WTC11 (cell line): Measurements from ENCODE around the gene SPATA22.

Experiments
- CTCF ChIP-seq: fragments of 200-600 bp; IDR thresholded peaks from 2 replicates; pipeline ENCODE4 v1.8.0; 2022; ENCODE audit warnings: antibody characterized with exemption
- E2F4 ChIP-seq: sonication (generic); formaldehyde crosslinking; IDR thresholded peaks from 2 replicates; pipeline ENCODE4 v1.8.1; 2022; ENCODE audit warnings: low read depth, mild to moderate bottlenecking, moderate library complexity, missing genetic modification reagents, borderline replicate concordance
- FOXP4 ChIP-seq: sonication (generic); formaldehyde crosslinking; IDR thresholded peaks from 2 replicates; pipeline ENCODE4 v1.8.0; 2022; ENCODE audit warnings: mild to moderate bottlenecking, missing genetic modification reagents
- IRF2 ChIP-seq: sonication (generic); formaldehyde crosslinking; IDR thresholded peaks from 2 replicates; pipeline ENCODE4 v1.8.0; 2022; ENCODE audit warnings: low read depth, missing genetic modification reagents, borderline replicate concordance
- MAX ChIP-seq: sonication (generic); formaldehyde crosslinking; IDR thresholded peaks from 2 replicates; pipeline ENCODE4 v1.8.0; 2022; ENCODE audit warnings: mild to moderate bottlenecking, missing genetic modification reagents
- NR1H2 ChIP-seq: sonication (generic); formaldehyde crosslinking; IDR thresholded peaks from 2 replicates; pipeline ENCODE4 v1.9.0; 2021; ENCODE audit warnings: mild to moderate bottlenecking, moderate library complexity, missing genetic modification reagents
- NR2C2 ChIP-seq: sonication (generic); formaldehyde crosslinking; IDR thresholded peaks from 2 replicates; pipeline ENCODE4 v1.8.0; 2022; ENCODE audit warnings: mild to moderate bottlenecking, missing genetic modification reagents
- USF2 ChIP-seq: sonication (generic); formaldehyde crosslinking; IDR thresholded peaks from 2 replicates; pipeline ENCODE4 v1.8.1; 2023; ENCODE audit warnings: mild to moderate bottlenecking, missing genetic modification reagents, moderate library complexity
- ZBTB21 ChIP-seq: sonication (generic); formaldehyde crosslinking; IDR thresholded peaks from 2 replicates; pipeline ENCODE4 v1.8.1; 2023; ENCODE audit warnings: mild to moderate bottlenecking, missing genetic modification reagents, borderline replicate concordance
- ZNF232 ChIP-seq: sonication (generic); formaldehyde crosslinking; IDR thresholded peaks from 2 replicates; pipeline ENCODE4 v1.8.0; 2022; ENCODE audit warnings: mild to moderate bottlenecking, missing genetic modification reagents

GRCh38 chr17:3469529-3469928, 2.1 kb downstream of the SPATA22 start:
- no peak for TF ChIP-seq CTCF
- TF ChIP-seq ZBTB21 (CRISPR knock-in tag) = no peak
- TF ChIP-seq FOXP4 = no peak
- no peak for TF ChIP-seq USF2 (CRISPR knock-in tag)
- TF ChIP-seq MAX (CRISPR knock-in tag) = no peak
- TF ChIP-seq NR1H2 = no peak
- no peak for TF ChIP-seq NR2C2
- TF ChIP-seq ZNF232 (CRISPR knock-in tag) = no peak
- no peak for TF ChIP-seq E2F4 (CRISPR knock-in tag)
- no peak for TF ChIP-seq IRF2
